ENCODE results near the gene DEFB112. TPM values are rescaled to one million over a fixed set of nuclear protein-coding genes. Genes with fewer than 3 reads are reported as not detected.

Gene DEFB112
- polyA plus RNA-seq = not detected in 2 replicates
- polyA minus RNA-seq = not detected in 2 replicates

GRCh38 chr6:50049829-50050228 lies at the start of gene DEFB112:
Gene DEFB112 (minus strand): TSS chr6:50049929. CDS start chr6:50049869, 60 bp downstream.
- Histone ChIP-seq H3K9ac (ENCODE audit: low read length) (no peak within 1 kb of the TSS), H3K4me2 (ENCODE audit: low read length) (no peak within 1 kb of the TSS), H3K9me2 (ENCODE audit: insufficient read depth, low read length) (no peaks in the 10 kb centered on the region), H3K27me3 (ENCODE audit: insufficient read depth, low read depth, low read length) (no peaks in the 10 kb centered on the region), H3F3A (ENCODE audit: insufficient read depth, low read length, poor library complexity, severe bottlenecking) (no peaks in the 10 kb centered on the region), H3K27ac (ENCODE audit: low read length) (no peak within 1 kb of the TSS), H3K79me2 (replicated peaks; ENCODE audit: insufficient read depth, low read length) (no peaks in the 10 kb centered on the region), H2AFZ (ENCODE audit: low read depth, low read length) (no peak within 1 kb of the TSS), H3K9me3 (ENCODE audit: low read length) (no peaks in the 10 kb centered on the region), H4K20me1 (ENCODE audit: insufficient read depth) (no peaks in the 10 kb centered on the region), H3K4me3 (ENCODE audit: low read length) (no peak within 1 kb of the TSS), H3K36me3 (ENCODE audit: insufficient read depth, low read length) (no peaks in the 10 kb centered on the region)
- TF ChIP-seq CTCF (IDR thresholded peaks at IDR 0.05; ENCODE audit: poor library complexity, severe bottlenecking) (no peak), SMC3 (conservative IDR thresholded peaks at IDR 0.05; ENCODE audit: poor library complexity) (no peak), TAF1 (IDR thresholded peaks at IDR 0.05; ENCODE audit: low read depth) (no peak), POLR2AphosphoS5 (IDR thresholded peaks at IDR 0.05) (no peak), EZH2 (IDR thresholded peaks at IDR 0.05; ENCODE audit: borderline replicate concordance, insufficient read depth, low read length, poor library complexity, severe bottlenecking) (no peak), REST (IDR thresholded peaks at IDR 0.05; ENCODE audit: borderline replicate concordance) (no peak)

- Histone ChIP-seq H3K36me3 (ENCODE audit: insufficient read depth, low read length) (no peaks in the 10 kb centered on the region), H3K9me2 (ENCODE audit: insufficient read depth, low read length) (no peaks in the 10 kb centered on the region)
- TF ChIP-seq CTCF (IDR thresholded peaks at IDR 0.05; ENCODE audit: poor library complexity, severe bottlenecking) (no peak), MXI1 (conservative IDR thresholded peaks at IDR 0.05; ENCODE audit: poor library complexity, severe bottlenecking) (no peak), POLR2AphosphoS5 (IDR thresholded peaks at IDR 0.05) (no peak), EZH2 (IDR thresholded peaks at IDR 0.05; ENCODE audit: borderline replicate concordance, insufficient read depth, low read length, poor library complexity, severe bottlenecking) (no peak), RAD21 (conservative IDR thresholded peaks at IDR 0.05) (no peak), REST (IDR thresholded peaks at IDR 0.05; ENCODE audit: borderline replicate concordance) (no peak), SMC3 (conservative IDR thresholded peaks at IDR 0.05; ENCODE audit: poor library complexity) (no peak), TAF1 (IDR thresholded peaks at IDR 0.05; ENCODE audit: low read depth) (no peak), EP300 (conservative IDR thresholded peaks at IDR 0.05; ENCODE audit: poor library complexity, severe bottlenecking) (no peak)
These were observed 48.9 kb upstream of the DEFB112 start for GRCh38 chr6:50098641-50098993.

More at GRCh38 chr6:50098641-50098993, 48.9 kb upstream of the DEFB112 start:
- H3K4me3 ChIP-seq (ENCODE audit: low read length) = no peak overlapping the region
- H3F3A ChIP-seq (ENCODE audit: insufficient read depth, low read length, poor library complexity, severe bottlenecking) = no peaks in the 10 kb centered on the region
- no peak overlapping the region for H3K27ac ChIP-seq (ENCODE audit: low read length)
- H3K79me2 ChIP-seq (replicated peaks; ENCODE audit: insufficient read depth, low read length) = no peaks in the 10 kb centered on the region
- H4K20me1 ChIP-seq (ENCODE audit: insufficient read depth) = no peaks in the 10 kb centered on the region
- H3K27me3 ChIP-seq (ENCODE audit: insufficient read depth, low read depth, low read length) = no peaks in the 10 kb centered on the region
- no peak overlapping the region for H3K4me2 ChIP-seq (ENCODE audit: low read length)
- H2AFZ ChIP-seq (ENCODE audit: low read depth, low read length) = no peak overlapping the region
- no peak overlapping the region for H3K9ac ChIP-seq (ENCODE audit: low read length)
- no peaks in the 10 kb centered on the region for H3K9me3 ChIP-seq (ENCODE audit: low read length)

Data from neural cell (in vitro differentiated cells).